Fibroblast of lung (primary cell): ENCODE results near the gene CHKA. TPM values are rescaled to one million over a fixed set of nuclear protein-coding genes. Genes with fewer than 3 reads are reported as not detected.

Experiments
- DNase-seq, 2 donors: peaks; one replicate each; pipeline versions ENCODE4 v3.0.0 to v3.0.0-alpha.2; 2010; ENCODE audit warnings: low read depth in 2 of 2
- H2AFZ ChIP-seq: 2 replicates; pipeline ENCODE4 v1.5.1; 2012; ENCODE audit warnings: low read length, control low read depth, inconsistent platforms
- H3K27ac ChIP-seq: 2 replicates; pipeline ENCODE4 v1.5.1; 2011; ENCODE audit warnings: low read length, control low read depth; ENCODE audit not compliant: insufficient read depth
- H3K27me3 ChIP-seq: 2 replicates; pipeline ENCODE4 v1.5.1; 2011; ENCODE audit warnings: mild to moderate bottlenecking, low read length; ENCODE audit not compliant: control insufficient read depth, insufficient read depth
- H3K36me3 ChIP-seq: 2 replicates; pipeline ENCODE4 v1.5.1; 2011; ENCODE audit warnings: low read length; ENCODE audit not compliant: control insufficient read depth, insufficient read depth
- H3K4me1 ChIP-seq: 2 replicates; pipeline ENCODE4 v1.5.1; 2011; ENCODE audit warnings: low read length; ENCODE audit not compliant: control insufficient read depth, insufficient read depth; ENCODE audit errors: extremely low read depth
- H3K4me2 ChIP-seq: 2 replicates; pipeline ENCODE4 v1.5.1; 2011; ENCODE audit warnings: low read length, control low read depth; ENCODE audit not compliant: insufficient read depth; ENCODE audit errors: extremely low read depth
- H3K4me3 ChIP-seq, 4 experiments: fragments of 200-600 bp in 1 of 4; sonication (generic) in 1 of 4; replicated peaks in 1 of 4; 2 replicates each; pipeline ENCODE4 v1.5.1; 2011 to 2016; ENCODE audit warnings: low read length in 4 of 4, low read depth in 3 of 4, mild to moderate bottlenecking in 3 of 4, control low read depth in 2 of 4, inconsistent platforms in 1 of 4, mixed read lengths in 1 of 4; ENCODE audit not compliant: insufficient read depth in 1 of 4; ENCODE audit errors: control extremely low read depth in 1 of 4
- H3K79me2 ChIP-seq: 2 replicates; pipeline ENCODE4 v1.5.1; 2012; ENCODE audit warnings: mild to moderate bottlenecking, low read length, inconsistent platforms; ENCODE audit not compliant: control insufficient read depth, insufficient read depth
- H3K9ac ChIP-seq: 2 replicates; pipeline ENCODE4 v1.5.1; 2011; ENCODE audit warnings: mild to moderate bottlenecking, low read length, control low read depth; ENCODE audit not compliant: insufficient read depth
- H3K9me3 ChIP-seq: 2 replicates; pipeline ENCODE4 v1.5.1; 2012; ENCODE audit warnings: low read depth, low read length; ENCODE audit not compliant: control insufficient read depth, insufficient read depth
- H4K20me1 ChIP-seq: 2 replicates; pipeline ENCODE4 v1.5.1; 2011; ENCODE audit warnings: low read length; ENCODE audit not compliant: control insufficient read depth, insufficient read depth; ENCODE audit errors: extremely low read depth
- CTCF ChIP-seq, 2 donors: IDR thresholded peaks in 1 of 2; conservative IDR thresholded peaks in 1 of 2; 1 replicate in 1 of 2; 2 replicates in 1 of 2; pipeline ENCODE4 v1.5.1; 2011 to 2012; ENCODE audit warnings: low read length in 2 of 2, control low read depth in 1 of 2, inconsistent platforms in 1 of 2, low read depth in 1 of 2, mild to moderate bottlenecking in 1 of 2
- EZH2 ChIP-seq: IDR thresholded peaks from 2 replicates; pipeline ENCODE4 v1.5.1; 2012; ENCODE audit warnings: low read length, control low read depth, mild to moderate bottlenecking; ENCODE audit errors: missing control alignments
- polyA plus RNA-seq, 2 donors: library from polyadenylated mRNA; depleted of rRNA in 1 of 2; stranded (reverse) in 1 of 2; unstranded in 1 of 2; fragments of >200 nt; gene quantifications; 2 replicates each; pipeline ENCODE4 v1.2.1, GENCODE V29; 2011 to 2012; ENCODE audit warnings: missing spikeins in 1 of 2
- total RNA-seq: library from RNA; depleted of rRNA; stranded (reverse); fragments of >200 nt; gene quantifications from 2 replicates; pipeline ENCODE4 v1.2.1, GENCODE V29; 2014

CHKA gene
- total and polyA plus RNA-seq, 2 donors (not counting 1 experiment from before 2014, with no cell fraction given): 7.2 to 8.4 TPM

- Histone ChIP-seq H3K27me3 (no peaks in the 10 kb centered on the region), H3K4me1 (no peaks in the 10 kb centered on the region), H3K27ac (no peak overlapping the region), H3K79me2 (no peaks in the 10 kb centered on the region), H3K9me3 (no peaks in the 10 kb centered on the region), H3K4me3 (no peak overlapping the region), H2AFZ (no peak overlapping the region), H3K4me2 (no peak overlapping the region), H4K20me1 (no peaks in the 10 kb centered on the region), H3K9ac (no peak overlapping the region), H3K36me3 (no peaks in the 10 kb centered on the region)
- no peak for DNase-seq
- TF ChIP-seq EZH2: no peak
- no peak for TF ChIP-seq CTCF (conservative IDR thresholded peaks at IDR 0.05 in 1 of 2, IDR thresholded peaks at IDR 0.05 in 1 of 2; ENCODE audit: low read depth in 1 of 2, low read length in 2 of 2)
Measured at GRCh38 chr11:68107689-68108088, 13.5 kb downstream of the CHKA start.

GRCh38 chr11:68106165-68106940 is 14.8 kb downstream of the CHKA start:
- no peaks in the 10 kb centered on the region for H3K79me2 ChIP-seq
- no peaks in the 10 kb centered on the region for H4K20me1 ChIP-seq
- H3K9me3 ChIP-seq: no peaks in the 10 kb centered on the region
- no peaks in the 10 kb centered on the region for H3K36me3 ChIP-seq
- TF ChIP-seq CTCF (conservative IDR thresholded peaks at IDR 0.05 in 1 of 2, IDR thresholded peaks at IDR 0.05 in 1 of 2; ENCODE audit: low read depth in 1 of 2, low read length in 2 of 2): no peak
- no peak for TF ChIP-seq EZH2
- H2AFZ ChIP-seq: no peak overlapping the region
- no peak overlapping the region for H3K4me3 ChIP-seq
- no peaks in the 10 kb centered on the region for H3K4me1 ChIP-seq
- no peaks in the 10 kb centered on the region for H3K27me3 ChIP-seq
- no peak overlapping the region for H3K4me2 ChIP-seq
- no peak overlapping the region for H3K27ac ChIP-seq
- DNase-seq: peak in 1 of 2 donors; percentile 43
- no peak overlapping the region for H3K9ac ChIP-seq

- Histone ChIP-seq H3K27me3 (no peaks in the 10 kb centered on the region), H3K4me1 (no peaks in the 10 kb centered on the region), H3K9ac (no peak overlapping the region), H3K4me2 (no peak overlapping the region), H3K27ac (no peak overlapping the region), H2AFZ (no peak overlapping the region), H3K4me3 (peak overlapping the region in 1 of 4 experiments; percentile 6), H3K79me2 (no peaks in the 10 kb centered on the region), H3K9me3 (no peaks in the 10 kb centered on the region), H4K20me1 (no peaks in the 10 kb centered on the region), H3K36me3 (no peaks in the 10 kb centered on the region)
- peak; percentile 9 to 60 for DNase-seq
- TF ChIP-seq EZH2 (no peak), CTCF (conservative IDR thresholded peaks at IDR 0.05 in 1 of 2, IDR thresholded peaks at IDR 0.05 in 1 of 2; ENCODE audit: low read depth in 1 of 2, low read length in 2 of 2) (no peak)
Measured at GRCh38 chr11:68099474-68100405, 21.4 kb downstream of the CHKA start.
